ENCODE results near the gene CDH4. TPM values are rescaled to one million over a fixed set of nuclear protein-coding genes. Genes with fewer than 3 reads are reported as not detected.

The CDH4 gene
- polyA plus RNA-seq, 6 donors from 2014 or later, result not detected

GRCh38 chr20:61646453-61646852, 394.4 kb downstream of the CDH4 start:
- Mint-ChIP-seq H3K4me1 (no peaks in the 10 kb centered on the region), H3K9me3 (peaks cover 0 to 16% (median 4%) of the 10 kb centered on the region in 7 donors), H3K36me3 (no peaks in the 10 kb centered on the region)

GRCh38 chr20:61646986-61647385, 394.9 kb downstream of the CDH4 start:
- Mint-ChIP-seq H3K27me3 (peaks cover 0 to 9% (median 0%) of the 10 kb centered on the region in 3 donors), H3K9me3 (peaks cover 0 to 16% (median 4%) of the 10 kb centered on the region in 7 donors), H3K36me3 (no peaks in the 10 kb centered on the region), H3K27ac (peak overlapping the region in 1 of 6 donors; percentile 50), H3K4me3 (no peak overlapping the region), H3K4me1 (no peaks in the 10 kb centered on the region)
- no peak for ATAC-seq (ENCODE audit: low read depth in 2 of 2)
- no peak for DNase-seq

More at GRCh38 chr20:61646453-61646852, 394.4 kb downstream of the CDH4 start:
- Mint-ChIP-seq H3K27me3 (peaks cover 0 to 9% (median 0%) of the 10 kb centered on the region in 3 donors), H3K27ac (peak overlapping the region in 1 of 6 donors; percentile 82), H3K4me3 (no peak overlapping the region)
- DNase-seq, result no peak
- no peak for ATAC-seq (ENCODE audit: low read depth in 2 of 2)

- H3K27me3 Mint-ChIP-seq, result peaks cover 0 to 9% (median 0%) of the 10 kb centered on the region in 3 donors
- no peaks in the 10 kb centered on the region for H3K36me3 Mint-ChIP-seq
- H3K4me1 Mint-ChIP-seq, result no peaks in the 10 kb centered on the region
- H3K9me3 Mint-ChIP-seq, result peaks cover 0 to 9% (median 3%) of the 10 kb centered on the region in 7 donors
- no peak overlapping the region for H3K27ac Mint-ChIP-seq
- ATAC-seq (ENCODE audit: low read depth in 2 of 2) (no peak), DNase-seq (no peak)
- peak overlapping the region in 1 of 8 donors; percentile 57 for H3K4me3 Mint-ChIP-seq
Measured at GRCh38 chr20:61647702-61648101, 395.6 kb downstream of the CDH4 start.

- no peak for ATAC-seq (ENCODE audit: low read depth in 2 of 2)
- Mint-ChIP-seq H3K4me1 (no peaks in the 10 kb centered on the region), H3K27me3 (no peaks in the 10 kb centered on the region), H3K36me3 (no peaks in the 10 kb centered on the region), H3K9me3 (peaks cover 0 to 5% (median 3%) of the 10 kb centered on the region in 7 donors), H3K27ac (no peak overlapping the region), H3K4me3 (no peak overlapping the region)
- DNase-seq, result no peak
Measured at GRCh38 chr20:61649105-61649859, 397.2 kb downstream of the CDH4 start.

- ATAC-seq (ENCODE audit: low read depth in 2 of 2) (no peak), DNase-seq (no peak)
- no peaks in the 10 kb centered on the region for H3K4me1 Mint-ChIP-seq
- H3K4me3 Mint-ChIP-seq, result no peak overlapping the region
- peaks cover 0 to 9% (median 3%) of the 10 kb centered on the region in 7 donors for H3K9me3 Mint-ChIP-seq
- no peak overlapping the region for H3K27ac Mint-ChIP-seq
- no peaks in the 10 kb centered on the region for H3K27me3 Mint-ChIP-seq
- H3K36me3 Mint-ChIP-seq, result no peaks in the 10 kb centered on the region
Measured at GRCh38 chr20:61649860-61650162, 397.8 kb downstream of the CDH4 start.

GRCh38 chr20:61650912-61651733, 399.1 kb downstream of the CDH4 start:
- no peak for DNase-seq
- Mint-ChIP-seq H3K9me3 (peaks cover 0 to 9% (median 4%) of the 10 kb centered on the region in 7 donors), H3K4me3 (no peak overlapping the region), H3K27me3 (no peaks in the 10 kb centered on the region), H3K4me1 (no peaks in the 10 kb centered on the region), H3K27ac (no peak overlapping the region), H3K36me3 (no peaks in the 10 kb centered on the region)
- no peak for ATAC-seq (ENCODE audit: low read depth in 2 of 2)

GRCh38 chr20:61652146-61652545, 400.1 kb downstream of the CDH4 start:
- peaks cover 0 to 9% (median 4%) of the 10 kb centered on the region in 7 donors for H3K9me3 Mint-ChIP-seq
- no peak for ATAC-seq (ENCODE audit: low read depth in 2 of 2)
- no peaks in the 10 kb centered on the region for H3K27me3 Mint-ChIP-seq
- no peaks in the 10 kb centered on the region for H3K36me3 Mint-ChIP-seq
- no peak overlapping the region for H3K27ac Mint-ChIP-seq
- H3K4me3 Mint-ChIP-seq, result no peak overlapping the region
- no peaks in the 10 kb centered on the region for H3K4me1 Mint-ChIP-seq
- DNase-seq, result no peak

GRCh38 chr20:61654726-61655125, 402.7 kb downstream of the CDH4 start:
- H3K27ac Mint-ChIP-seq, result no peak overlapping the region
- H3K36me3 Mint-ChIP-seq, result no peaks in the 10 kb centered on the region
- H3K27me3 Mint-ChIP-seq, result no peaks in the 10 kb centered on the region
- no peak for ATAC-seq (ENCODE audit: low read depth in 2 of 2)
- no peak for DNase-seq
- no peak overlapping the region for H3K4me3 Mint-ChIP-seq
- peaks cover 0 to 4% (median 0%) of the 10 kb centered on the region in 3 donors for H3K4me1 Mint-ChIP-seq
- H3K9me3 Mint-ChIP-seq, result peaks cover 0 to 14% (median 3%) of the 10 kb centered on the region in 7 donors

- no peaks in the 10 kb centered on the region for H3K27me3 Mint-ChIP-seq
- peaks cover 0 to 4% (median 0%) of the 10 kb centered on the region in 3 donors for H3K4me1 Mint-ChIP-seq
- ATAC-seq (ENCODE audit: low read depth in 2 of 2) (no peak), DNase-seq (no peak)
- no peak overlapping the region for H3K27ac Mint-ChIP-seq
- H3K9me3 Mint-ChIP-seq, result peaks cover 0 to 14% (median 3%) of the 10 kb centered on the region in 7 donors
- H3K4me3 Mint-ChIP-seq, result no peak overlapping the region
- no peaks in the 10 kb centered on the region for H3K36me3 Mint-ChIP-seq
Measured at GRCh38 chr20:61655591-61655990, 403.5 kb downstream of the CDH4 start.

- Mint-ChIP-seq H3K36me3 (no peaks in the 10 kb centered on the region), H3K4me1 (peaks cover 0 to 4% (median 0%) of the 10 kb centered on the region in 3 donors), H3K4me3 (no peak overlapping the region), H3K27ac (peak overlapping the region in 1 of 6 donors; percentile 69), H3K9me3 (peaks cover 0 to 14% (median 3%) of the 10 kb centered on the region in 7 donors), H3K27me3 (no peaks in the 10 kb centered on the region)
- ATAC-seq (ENCODE audit: low read depth in 2 of 2) (no peak), DNase-seq (no peak)
Measured at GRCh38 chr20:61656198-61656597, 404.1 kb downstream of the CDH4 start.

- DNase-seq, result no peak
- Mint-ChIP-seq H3K9me3 (peaks cover 0 to 11% (median 0%) of the 10 kb centered on the region in 7 donors), H3K27me3 (no peaks in the 10 kb centered on the region), H3K4me3 (no peak overlapping the region), H3K36me3 (no peaks in the 10 kb centered on the region), H3K4me1 (peaks cover 0 to 4% (median 0%) of the 10 kb centered on the region in 3 donors), H3K27ac (no peak overlapping the region)
- ATAC-seq (ENCODE audit: low read depth in 2 of 2), result no peak
Measured at GRCh38 chr20:61657721-61658377, 405.8 kb downstream of the CDH4 start.

- Mint-ChIP-seq H3K9me3 (peaks cover 0 to 11% (median 0%) of the 10 kb centered on the region in 7 donors), H3K27me3 (no peaks in the 10 kb centered on the region), H3K27ac (no peak overlapping the region), H3K36me3 (no peaks in the 10 kb centered on the region), H3K4me3 (no peak overlapping the region), H3K4me1 (peaks cover 0 to 4% (median 0%) of the 10 kb centered on the region in 3 donors)
- no peak for ATAC-seq (ENCODE audit: low read depth in 2 of 2)
- DNase-seq, result no peak
Measured at GRCh38 chr20:61658563-61658962, 406.5 kb downstream of the CDH4 start.

- Mint-ChIP-seq H3K36me3 (no peaks in the 10 kb centered on the region), H3K4me1 (peaks cover 0 to 4% (median 0%) of the 10 kb centered on the region in 3 donors), H3K9me3 (peaks cover 0 to 7% (median 0%) of the 10 kb centered on the region in 7 donors), H3K4me3 (no peak overlapping the region), H3K27ac (no peak overlapping the region), H3K27me3 (no peaks in the 10 kb centered on the region)
- ATAC-seq (ENCODE audit: low read depth in 2 of 2) (no peak), DNase-seq (no peak)
Measured at GRCh38 chr20:61659246-61659993, 407.4 kb downstream of the CDH4 start.
